Measurements from ENCODE around the gene TBPL2.

TBPL2 gene

DNA sequence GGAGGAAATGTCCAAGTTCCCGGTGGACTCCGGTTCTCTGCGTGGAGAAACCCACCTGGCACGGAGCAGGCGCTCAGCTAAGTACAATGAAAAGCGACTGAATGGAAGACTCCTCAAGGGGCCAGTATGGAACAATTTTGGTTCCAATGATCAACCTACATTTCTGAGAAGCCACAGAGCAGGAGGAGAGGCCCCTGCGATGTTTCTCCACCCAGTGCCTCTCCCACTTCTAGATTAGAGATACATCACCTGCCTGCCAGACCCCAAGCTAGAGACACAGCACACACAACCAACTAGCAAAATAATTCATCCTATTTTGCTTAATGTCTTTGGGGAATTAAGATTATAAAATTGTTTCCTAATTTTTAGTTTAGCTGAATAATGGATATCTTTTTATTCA lies 67.6 kb downstream of the TBPL2 start:
- ChIA-PET POLR2A (no interaction called here), CTCF (interaction anchor here (1.0 to 1.8 kb wide), 3 partner anchors 10 to 18 kb away, joined by 4 to 6 read pairs (median 4); no protein-coding TSS in a partner anchor)
- TF ChIP-seq, protein P1, sequence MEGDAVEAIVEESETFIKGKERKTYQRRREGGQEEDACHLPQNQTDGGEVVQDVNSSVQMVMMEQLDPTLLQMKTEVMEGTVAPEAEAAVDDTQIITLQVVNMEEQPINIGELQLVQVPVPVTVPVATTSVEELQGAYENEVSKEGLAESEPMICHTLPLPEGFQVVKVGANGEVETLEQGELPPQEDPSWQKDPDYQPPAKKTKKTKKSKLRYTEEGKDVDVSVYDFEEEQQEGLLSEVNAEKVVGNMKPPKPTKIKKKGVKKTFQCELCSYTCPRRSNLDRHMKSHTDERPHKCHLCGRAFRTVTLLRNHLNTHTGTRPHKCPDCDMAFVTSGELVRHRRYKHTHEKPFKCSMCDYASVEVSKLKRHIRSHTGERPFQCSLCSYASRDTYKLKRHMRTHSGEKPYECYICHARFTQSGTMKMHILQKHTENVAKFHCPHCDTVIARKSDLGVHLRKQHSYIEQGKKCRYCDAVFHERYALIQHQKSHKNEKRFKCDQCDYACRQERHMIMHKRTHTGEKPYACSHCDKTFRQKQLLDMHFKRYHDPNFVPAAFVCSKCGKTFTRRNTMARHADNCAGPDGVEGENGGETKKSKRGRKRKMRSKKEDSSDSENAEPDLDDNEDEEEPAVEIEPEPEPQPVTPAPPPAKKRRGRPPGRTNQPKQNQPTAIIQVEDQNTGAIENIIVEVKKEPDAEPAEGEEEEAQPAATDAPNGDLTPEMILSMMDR (IDR thresholded peaks at IDR 0.05; ENCODE audit: insufficient read depth, low read length, missing control alignments), result no peak
- DNase-seq (ENCODE audit: low read depth, low spot score), result no peak
- no peak overlapping the region for H3K4me3 ChIP-seq (ENCODE audit: low read depth, low read length)

DNA sequence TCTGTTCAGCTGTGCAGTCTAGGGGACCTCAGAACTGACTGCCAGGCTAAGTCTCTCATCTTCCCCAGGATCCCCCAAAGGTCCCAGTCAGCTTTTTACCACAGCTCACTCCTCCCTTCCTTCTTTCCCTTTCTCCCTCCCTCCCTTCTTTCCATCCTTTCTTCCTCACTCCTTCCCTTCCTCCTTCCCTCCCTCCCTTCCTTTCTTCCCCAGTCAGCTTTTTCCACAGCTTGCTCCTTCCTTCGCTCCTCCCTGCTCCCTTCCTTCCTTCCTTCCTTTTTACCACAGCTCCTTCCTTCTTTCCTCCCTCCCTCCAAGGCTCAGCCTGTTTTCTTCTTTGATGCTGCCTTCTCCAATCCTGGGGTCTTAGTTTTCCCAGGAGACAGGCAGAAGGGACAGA lies 68.0 kb downstream of the TBPL2 start:
- CTCF ChIA-PET, result interaction anchor here (0.8 to 1.8 kb wide), 4 partner anchors 10 to 102 kb away, joined by 4 to 6 read pairs (median 4); no protein-coding TSS in a partner anchor
- no peak overlapping the region for H3K4me3 ChIP-seq (ENCODE audit: low read depth, low read length)
- no peak for DNase-seq (ENCODE audit: low read depth, low spot score)
- POLR2A ChIA-PET, result no interaction called here
- TF ChIP-seq, protein P1 (IDR thresholded peaks at IDR 0.05; ENCODE audit: insufficient read depth, low read length, missing control alignments), result no peak

DNA sequence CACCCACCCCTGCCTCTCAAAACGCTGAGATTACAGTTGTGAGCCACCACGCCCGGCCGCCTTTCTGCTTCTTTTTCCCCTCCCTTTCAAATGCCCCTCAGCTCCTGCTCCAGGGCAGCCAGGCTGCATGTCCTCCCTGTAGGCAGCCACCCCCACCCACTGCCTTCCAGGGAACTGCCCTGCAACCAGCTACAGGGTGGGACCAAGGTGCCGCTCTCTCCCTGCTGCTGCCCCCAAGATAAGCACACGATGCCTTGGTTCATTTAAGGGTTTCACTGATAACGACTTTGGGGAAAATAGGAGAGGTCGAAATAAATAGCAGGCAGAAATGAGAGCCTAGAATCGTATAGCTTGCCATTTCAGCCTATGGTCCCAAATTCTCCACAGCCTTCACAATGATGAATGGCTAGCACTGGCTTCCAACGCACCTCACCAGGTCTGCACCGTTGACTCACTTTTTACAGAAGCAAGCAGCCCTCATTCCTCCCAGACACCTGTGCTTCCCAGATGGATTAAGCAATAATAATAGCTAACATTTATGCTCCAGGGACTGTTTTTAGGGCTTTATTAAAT lies 69.4 kb downstream of the TBPL2 start:
- DNase-seq (ENCODE audit: low read depth, low spot score), result no peak
- POLR2A ChIA-PET, result no interaction called here
- CTCF ChIA-PET, result interaction anchor here (1.0 to 1.2 kb wide), 3 partner anchors 11 to 103 kb away, joined by 3 to 4 read pairs (median 3); no protein-coding TSS in a partner anchor
- H3K4me3 ChIP-seq (ENCODE audit: low read depth, low read length), result no peak overlapping the region
- TF ChIP-seq, protein P1 (IDR thresholded peaks at IDR 0.05; ENCODE audit: insufficient read depth, low read length, missing control alignments), result no peak

GRCh38 chr14:55366271-55366670 lies 74.1 kb downstream of the TBPL2 start:
- TF ChIP-seq, protein P1 (IDR thresholded peaks at IDR 0.05; ENCODE audit: insufficient read depth, low read length, missing control alignments), result no peak
- peak; percentile 33 for DNase-seq (ENCODE audit: low read depth, low spot score)
- CTCF ChIA-PET, result interaction anchor here (1.0 to 4.9 kb wide), 2 partner anchors 11 to 98 kb away, joined by 3 to 26 read pairs; no protein-coding TSS in a partner anchor
- no peak overlapping the region for H3K4me3 ChIP-seq (ENCODE audit: low read depth, low read length)
- POLR2A ChIA-PET, result no interaction called here

Measured in AG04449 (cell line).